ENCODE data around the gene SORCS1.

SORCS1 gene

DNA sequence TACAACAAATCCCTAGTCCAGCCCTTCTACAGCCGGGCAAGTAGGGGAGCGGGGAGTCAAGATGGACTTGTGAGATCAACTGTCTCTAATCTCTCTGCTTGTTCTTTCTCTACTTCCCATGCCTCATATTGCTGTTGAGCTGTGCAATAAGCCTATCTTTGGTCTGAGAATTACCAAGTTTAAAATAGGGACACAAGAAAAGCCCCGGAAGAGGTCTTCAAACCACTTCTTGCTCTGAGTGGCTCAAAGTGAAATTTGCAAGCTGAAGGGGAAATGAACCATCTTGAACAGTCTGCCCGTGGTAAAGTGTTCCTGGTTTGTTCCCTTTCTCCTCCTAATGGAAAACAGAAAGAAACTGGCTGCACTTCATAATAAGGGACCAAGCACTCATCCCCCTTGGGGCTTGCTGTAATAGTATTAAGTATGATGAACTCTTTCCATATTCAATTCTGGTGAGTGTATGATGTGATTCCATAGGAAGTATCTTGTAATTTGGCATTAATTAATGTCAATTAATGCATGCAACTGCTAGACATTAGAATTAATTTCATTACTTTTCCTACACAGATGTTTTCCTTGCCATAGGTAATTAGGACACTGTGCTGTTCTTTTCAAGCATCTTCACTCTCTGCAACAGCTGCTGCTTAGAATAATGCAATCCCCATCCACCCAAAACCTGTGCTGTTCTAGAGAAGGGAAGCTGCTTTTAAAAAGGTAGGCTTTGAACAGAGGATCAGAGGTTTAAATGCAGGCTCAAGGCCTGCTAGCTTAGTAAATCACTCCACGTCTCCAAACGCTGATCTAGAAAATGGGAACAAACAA, 449.6 kb downstream of the SORCS1 start:
- TF ChIP-seq, protein P1, sequence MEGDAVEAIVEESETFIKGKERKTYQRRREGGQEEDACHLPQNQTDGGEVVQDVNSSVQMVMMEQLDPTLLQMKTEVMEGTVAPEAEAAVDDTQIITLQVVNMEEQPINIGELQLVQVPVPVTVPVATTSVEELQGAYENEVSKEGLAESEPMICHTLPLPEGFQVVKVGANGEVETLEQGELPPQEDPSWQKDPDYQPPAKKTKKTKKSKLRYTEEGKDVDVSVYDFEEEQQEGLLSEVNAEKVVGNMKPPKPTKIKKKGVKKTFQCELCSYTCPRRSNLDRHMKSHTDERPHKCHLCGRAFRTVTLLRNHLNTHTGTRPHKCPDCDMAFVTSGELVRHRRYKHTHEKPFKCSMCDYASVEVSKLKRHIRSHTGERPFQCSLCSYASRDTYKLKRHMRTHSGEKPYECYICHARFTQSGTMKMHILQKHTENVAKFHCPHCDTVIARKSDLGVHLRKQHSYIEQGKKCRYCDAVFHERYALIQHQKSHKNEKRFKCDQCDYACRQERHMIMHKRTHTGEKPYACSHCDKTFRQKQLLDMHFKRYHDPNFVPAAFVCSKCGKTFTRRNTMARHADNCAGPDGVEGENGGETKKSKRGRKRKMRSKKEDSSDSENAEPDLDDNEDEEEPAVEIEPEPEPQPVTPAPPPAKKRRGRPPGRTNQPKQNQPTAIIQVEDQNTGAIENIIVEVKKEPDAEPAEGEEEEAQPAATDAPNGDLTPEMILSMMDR (IDR thresholded peaks at IDR 0.05; ENCODE audit: low read depth, low read length, missing control alignments), result no peak
- no peak overlapping the region for H3K4me3 ChIP-seq (replicated peaks; ENCODE audit: low read depth, low read length)
- no peak for DNase-seq (ENCODE audit: extremely low read depth, low read depth)

DNA sequence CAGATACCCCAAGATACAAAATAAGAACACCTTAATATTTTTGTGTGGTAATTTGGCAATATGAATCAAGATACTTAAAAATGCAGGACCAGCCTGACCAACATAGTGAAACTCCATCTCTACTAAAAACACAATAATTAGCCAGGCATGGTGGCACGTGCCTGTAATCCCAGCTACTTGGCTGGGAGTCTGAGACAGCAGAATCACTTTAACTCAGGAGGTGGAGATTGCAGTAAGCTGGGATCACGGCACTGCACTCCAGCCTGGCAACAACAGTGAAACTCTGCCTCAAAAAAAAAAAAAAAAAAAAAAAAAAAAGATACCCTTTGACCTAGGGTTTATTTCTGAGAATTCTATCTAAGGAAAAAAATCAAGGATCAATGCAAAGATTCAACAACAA, 450.7 kb downstream of the SORCS1 start:
- no peak for DNase-seq (ENCODE audit: extremely low read depth, low read depth)
- TF ChIP-seq, protein P1 (IDR thresholded peaks at IDR 0.05; ENCODE audit: low read depth, low read length, missing control alignments), result no peak
- H3K4me3 ChIP-seq (replicated peaks; ENCODE audit: low read depth, low read length), result no peak overlapping the region

DNA sequence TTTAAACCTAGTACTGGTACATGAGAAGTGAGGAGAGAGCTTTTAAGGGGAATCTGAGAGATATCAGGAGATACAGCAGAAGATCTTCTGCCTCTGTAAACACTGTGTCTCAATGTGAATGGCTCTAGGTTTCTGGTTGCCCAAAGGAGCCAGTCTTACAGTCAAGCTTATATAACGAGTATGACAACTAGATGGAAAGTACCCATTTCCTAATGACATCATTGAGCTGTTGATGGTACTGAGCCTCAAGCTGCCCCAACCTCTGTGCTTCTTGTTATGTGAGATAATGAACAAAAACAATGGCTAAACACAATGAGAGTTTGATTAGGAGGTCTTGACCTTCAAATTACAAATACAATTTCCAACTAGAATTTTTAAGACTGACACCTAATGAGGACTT, 451.5 kb downstream of the SORCS1 start:
- DNase-seq (ENCODE audit: extremely low read depth, low read depth), result no peak
- H3K4me3 ChIP-seq (replicated peaks; ENCODE audit: low read depth, low read length), result no peak overlapping the region
- TF ChIP-seq, protein P1 (IDR thresholded peaks at IDR 0.05; ENCODE audit: low read depth, low read length, missing control alignments), result no peak

DNA sequence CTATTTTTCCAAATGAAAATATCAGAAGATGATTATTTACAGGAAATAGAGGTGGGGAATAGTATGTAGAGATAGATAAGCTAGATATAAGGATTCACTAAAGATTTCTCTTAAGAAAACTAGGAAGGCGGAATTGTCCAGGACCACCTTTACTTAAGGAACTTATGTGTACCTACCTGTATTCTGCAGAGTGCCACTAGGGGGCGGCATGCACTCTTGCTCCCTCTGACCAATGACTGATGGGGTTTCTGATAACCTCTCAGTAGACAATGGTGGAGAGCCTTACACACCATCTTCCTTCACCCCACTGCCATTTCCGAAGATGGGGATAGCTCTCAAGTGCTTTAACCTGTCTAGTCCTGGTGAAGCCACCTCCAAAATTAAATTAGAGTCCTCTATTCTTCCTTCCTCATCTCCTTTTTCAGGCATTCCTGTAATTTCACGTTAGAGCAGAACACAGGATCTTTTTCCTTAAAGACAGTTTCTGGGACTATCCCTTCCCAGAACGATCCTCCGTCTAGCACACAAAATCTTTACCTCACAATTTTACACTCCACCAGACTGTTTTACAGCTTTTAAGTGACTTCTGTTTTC, 453.1 kb downstream of the SORCS1 start:
- TF ChIP-seq, protein P1 (IDR thresholded peaks at IDR 0.05; ENCODE audit: low read depth, low read length, missing control alignments), result peak; percentile 77
- DNase-seq (ENCODE audit: extremely low read depth, low read depth), result peak; percentile 6
- H3K4me3 ChIP-seq (replicated peaks; ENCODE audit: low read depth, low read length), result no peak overlapping the region

DNA sequence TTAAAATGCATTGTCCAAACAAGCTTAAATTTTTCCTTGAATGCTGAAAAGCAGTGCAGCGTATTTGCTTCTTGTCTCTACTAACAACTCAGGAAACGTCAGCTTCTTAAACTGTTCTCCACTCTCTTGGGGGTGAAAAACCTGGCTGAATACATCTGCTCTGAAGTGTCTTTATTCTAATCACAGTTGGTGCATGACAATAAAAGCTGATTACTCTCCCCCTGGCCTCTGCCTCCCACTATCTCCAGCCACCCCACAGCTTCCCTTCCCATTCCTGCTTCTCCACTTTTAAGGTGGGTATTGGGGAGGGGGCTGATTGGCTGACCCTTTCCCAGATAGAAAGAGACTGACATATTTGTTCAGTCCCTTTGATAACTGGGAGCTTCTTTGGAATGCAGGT, 456.0 kb downstream of the SORCS1 start:
- no peak for DNase-seq (ENCODE audit: extremely low read depth, low read depth)
- TF ChIP-seq, protein P1 (IDR thresholded peaks at IDR 0.05; ENCODE audit: low read depth, low read length, missing control alignments), result no peak
- H3K4me3 ChIP-seq (replicated peaks; ENCODE audit: low read depth, low read length), result no peak overlapping the region

DNA sequence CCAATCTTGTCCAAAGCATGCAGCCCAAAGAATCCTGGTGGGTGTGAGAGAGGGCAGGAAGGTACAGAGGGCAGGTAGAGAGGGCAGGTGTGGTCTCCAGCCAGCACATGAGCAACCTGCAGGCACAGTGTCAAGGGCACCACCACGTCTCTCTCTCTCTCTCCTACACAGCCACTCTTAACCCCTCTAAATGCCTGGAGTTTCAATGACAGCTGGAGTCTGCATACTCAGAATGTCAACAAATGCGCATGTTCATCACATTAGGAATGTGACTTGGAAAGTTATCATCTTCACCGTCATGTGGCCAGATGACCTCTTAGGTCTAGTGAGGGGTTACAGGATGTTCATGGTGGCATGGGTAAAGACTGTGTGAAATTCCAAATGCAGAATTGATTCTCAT, 456.8 kb downstream of the SORCS1 start:
- no peak overlapping the region for H3K4me3 ChIP-seq (replicated peaks; ENCODE audit: low read depth, low read length)
- DNase-seq (ENCODE audit: extremely low read depth, low read depth), result no peak
- TF ChIP-seq, protein P1 (IDR thresholded peaks at IDR 0.05; ENCODE audit: low read depth, low read length, missing control alignments), result no peak
